H9 (cell line): ENCODE results near the gene TRIM26. TPM values are rescaled to one million over a fixed set of nuclear protein-coding genes. Genes with fewer than 3 reads are reported as not detected.

Experiments
- DNase-seq: peaks from one replicate; pipeline ENCODE4 v3.0.0-alpha.2; 2017
- H2AFZ ChIP-seq: one replicate; pipeline ENCODE4 v1.6.1; 2013; ENCODE audit warnings: mild to moderate bottlenecking, low read length, control low read depth, moderate library complexity
- H2AK5ac ChIP-seq: 2 replicates; pipeline ENCODE4 v1.6.1; 2013; ENCODE audit warnings: low read length, control low read depth, mixed read lengths; ENCODE audit not compliant: insufficient read length
- H2BK120ac ChIP-seq: one replicate; pipeline ENCODE4 v1.6.1; 2013; ENCODE audit warnings: low read depth, mild to moderate bottlenecking, low read length, control low read depth, inconsistent platforms; ENCODE audit not compliant: poor library complexity, severe bottlenecking
- H2BK12ac ChIP-seq: 2 replicates; pipeline ENCODE4 v1.6.1; 2013; ENCODE audit warnings: low read length, control low read depth, mixed read lengths, low read depth; ENCODE audit not compliant: insufficient read length
- H2BK15ac ChIP-seq: 2 replicates; pipeline ENCODE4 v1.6.1; 2013; ENCODE audit warnings: low read depth, low read length, control low read depth
- H2BK20ac ChIP-seq: one replicate; pipeline ENCODE4 v1.6.1; 2013; ENCODE audit warnings: low read depth, mild to moderate bottlenecking, low read length, control low read depth, inconsistent platforms; ENCODE audit not compliant: poor library complexity, severe bottlenecking
- H2BK5ac ChIP-seq: 2 replicates; pipeline ENCODE4 v1.6.1; 2013; ENCODE audit warnings: low read length, control low read depth, mixed read lengths; ENCODE audit not compliant: insufficient read length
- H3K14ac ChIP-seq: 2 replicates; pipeline ENCODE4 v1.6.1; 2013; ENCODE audit warnings: low read length, control low read depth; ENCODE audit not compliant: insufficient read depth
- H3K18ac ChIP-seq: 2 replicates; pipeline ENCODE4 v1.6.1; 2013; ENCODE audit warnings: low read depth, mild to moderate bottlenecking, mixed read lengths, low read length, control low read depth; ENCODE audit not compliant: insufficient read length
- H3K23ac ChIP-seq: 2 replicates; pipeline ENCODE4 v1.6.1; 2013; ENCODE audit warnings: low read length, control low read depth, mixed read lengths, low read depth; ENCODE audit not compliant: insufficient read length
- H3K23me2 ChIP-seq: 2 replicates; pipeline ENCODE4 v1.6.1; 2013; ENCODE audit warnings: low read depth, mild to moderate bottlenecking, mixed read lengths, low read length, control low read depth; ENCODE audit not compliant: insufficient read length, poor library complexity, severe bottlenecking
- H3K27ac ChIP-seq: 2 replicates; pipeline ENCODE4 v1.5.1; 2013; ENCODE audit warnings: low read length, control low read depth, mixed read lengths, low read depth; ENCODE audit not compliant: insufficient read length
- H3K27me3 ChIP-seq: 2 replicates; pipeline ENCODE4 v1.6.1; 2013; ENCODE audit warnings: low read length, control low read depth, inconsistent platforms; ENCODE audit not compliant: insufficient read depth
- H3K4ac ChIP-seq: 2 replicates; pipeline ENCODE4 v1.6.1; 2013; ENCODE audit warnings: low read depth, mild to moderate bottlenecking, control low read depth, inconsistent platforms, low read length, moderate library complexity
- H3K4me1 ChIP-seq: 2 replicates; pipeline ENCODE4 v1.6.1; 2013; ENCODE audit warnings: low read length, control low read depth, inconsistent platforms; ENCODE audit not compliant: insufficient read depth
- H3K4me2 ChIP-seq: 2 replicates; pipeline ENCODE4 v1.6.1; 2013; ENCODE audit warnings: low read length, control low read depth, mixed read lengths; ENCODE audit not compliant: insufficient read length, insufficient read depth
- H3K56ac ChIP-seq: 2 replicates; pipeline ENCODE4 v1.6.1; 2013; ENCODE audit warnings: low read depth, mild to moderate bottlenecking, mixed read lengths, low read length, control low read depth; ENCODE audit not compliant: insufficient read length
- H3K79me1 ChIP-seq: 2 replicates; pipeline ENCODE4 v1.6.1; 2013; ENCODE audit warnings: low read depth, mild to moderate bottlenecking, moderate library complexity, low read length, control low read depth, inconsistent platforms; ENCODE audit not compliant: insufficient read depth, poor library complexity, severe bottlenecking
- H3K79me2 ChIP-seq: 2 replicates; pipeline ENCODE4 v1.6.1; 2013; ENCODE audit warnings: low read length, control low read depth, inconsistent platforms; ENCODE audit not compliant: insufficient read depth
- H3K9ac ChIP-seq: 2 replicates; pipeline ENCODE4 v1.6.1; 2013; ENCODE audit warnings: low read length, control low read depth, mixed read lengths; ENCODE audit not compliant: insufficient read length; ENCODE audit errors: extremely low read depth
- H3K9me3 ChIP-seq: one replicate; pipeline ENCODE4 v1.6.1; 2013; ENCODE audit warnings: low read depth, low read length, inconsistent platforms; ENCODE audit not compliant: control insufficient read depth
- H3T11ph ChIP-seq: one replicate; pipeline ENCODE4 v1.6.1; 2013; ENCODE audit warnings: mild to moderate bottlenecking, low read length, control low read depth, inconsistent platforms
- H4K20me1 ChIP-seq: one replicate; pipeline ENCODE4 v1.6.1; 2013; ENCODE audit not compliant: control insufficient read depth, insufficient read length, insufficient read depth
- H4K5ac ChIP-seq: 2 replicates; pipeline ENCODE4 v1.6.1; 2013; ENCODE audit warnings: low read depth, mild to moderate bottlenecking, mixed read lengths, low read length, control low read depth; ENCODE audit not compliant: insufficient read length
- H4K8ac ChIP-seq: replicated peaks from 2 replicates; pipeline ENCODE4 v1.6.1; 2013; ENCODE audit warnings: low read length, control low read depth, mixed read lengths, low read depth; ENCODE audit not compliant: insufficient read length
- H4K91ac ChIP-seq: 2 replicates; pipeline ENCODE4 v1.6.1; 2013; ENCODE audit warnings: low read depth, mild to moderate bottlenecking, moderate library complexity, mixed read lengths, low read length, control low read depth; ENCODE audit not compliant: insufficient read length
- H3K27ac Mint-ChIP-seq, 3 experiments: 2 replicates in 2 of 3; 3 replicates in 1 of 3; pipeline ENCODE4 v1.8.0; 2020 to 2021; ENCODE audit warnings: mixed read lengths in 3 of 3, mild to moderate bottlenecking in 1 of 3, moderate library complexity in 1 of 3
- H3K27me3 Mint-ChIP-seq: 2 replicates; pipeline ENCODE4 v1.8.0; 2021; ENCODE audit warnings: low read depth, mild to moderate bottlenecking, moderate library complexity, mixed read lengths
- H3K36me3 Mint-ChIP-seq, 3 experiments: 2 replicates in 2 of 3; 3 replicates in 1 of 3; pipeline ENCODE4 v1.8.0; 2020 to 2021; ENCODE audit warnings: low read depth in 3 of 3, mixed read lengths in 3 of 3; ENCODE audit not compliant: insufficient read depth in 1 of 3
- H3K4me1 Mint-ChIP-seq, 2 experiments: 2 replicates each; pipeline ENCODE4 v1.8.0; 2020; ENCODE audit warnings: mixed read lengths in 2 of 2
- H3K4me3 Mint-ChIP-seq, 2 experiments: 2 replicates in 1 of 2; 3 replicates in 1 of 2; pipeline ENCODE4 v1.8.0; 2020 to 2021; ENCODE audit warnings: mild to moderate bottlenecking in 2 of 2, mixed read lengths in 2 of 2, moderate library complexity in 1 of 2
- H3K9me3 Mint-ChIP-seq, 2 experiments: 2 replicates in 1 of 2; 3 replicates in 1 of 2; pipeline ENCODE4 v1.8.0; 2020; ENCODE audit warnings: mild to moderate bottlenecking in 2 of 2, mixed read lengths in 2 of 2, moderate library complexity in 1 of 2
- WGBS: extraction: QIAGEN DNeasy Blood & Tissue Kit; methylation state at CpG from one replicate; pipeline ENCODE4 v1.1.7; 2013; ENCODE audit warnings: missing lambda C conversion rate, low lambda C conversion rate, mixed read lengths; ENCODE audit not compliant: insufficient read length; ENCODE audit errors: extremely low coverage; 5-methylcytosine and 5-hydroxymethylcytosine counted together
- total RNA-seq: library from RNA; stranded (reverse); gene quantifications from 2 replicates; pipeline ENCODE4 v1.2.1, GENCODE V29; 2021
- TF ChIP-seq, protein P1 (sequence below): fragments of 200-600 bp; sonication (generic); conservative IDR thresholded peaks from 3 replicates; pipeline ENCODE4 v1.8.0; 2021; ENCODE audit warnings: antibody characterized with exemption, mild to moderate bottlenecking

Gene TRIM26
- total RNA-seq, 1 experiment from 2014 or later = 35.8 TPM

- H2BK120ac ChIP-seq = no peak overlapping the region
- DNase-seq = no peak
- no peak overlapping the region for H3K14ac ChIP-seq
- H3K79me1 ChIP-seq = no peaks in the 10 kb centered on the region
- TF ChIP-seq, protein P1, sequence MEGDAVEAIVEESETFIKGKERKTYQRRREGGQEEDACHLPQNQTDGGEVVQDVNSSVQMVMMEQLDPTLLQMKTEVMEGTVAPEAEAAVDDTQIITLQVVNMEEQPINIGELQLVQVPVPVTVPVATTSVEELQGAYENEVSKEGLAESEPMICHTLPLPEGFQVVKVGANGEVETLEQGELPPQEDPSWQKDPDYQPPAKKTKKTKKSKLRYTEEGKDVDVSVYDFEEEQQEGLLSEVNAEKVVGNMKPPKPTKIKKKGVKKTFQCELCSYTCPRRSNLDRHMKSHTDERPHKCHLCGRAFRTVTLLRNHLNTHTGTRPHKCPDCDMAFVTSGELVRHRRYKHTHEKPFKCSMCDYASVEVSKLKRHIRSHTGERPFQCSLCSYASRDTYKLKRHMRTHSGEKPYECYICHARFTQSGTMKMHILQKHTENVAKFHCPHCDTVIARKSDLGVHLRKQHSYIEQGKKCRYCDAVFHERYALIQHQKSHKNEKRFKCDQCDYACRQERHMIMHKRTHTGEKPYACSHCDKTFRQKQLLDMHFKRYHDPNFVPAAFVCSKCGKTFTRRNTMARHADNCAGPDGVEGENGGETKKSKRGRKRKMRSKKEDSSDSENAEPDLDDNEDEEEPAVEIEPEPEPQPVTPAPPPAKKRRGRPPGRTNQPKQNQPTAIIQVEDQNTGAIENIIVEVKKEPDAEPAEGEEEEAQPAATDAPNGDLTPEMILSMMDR = no peak
- no peaks in the 10 kb centered on the region for H4K20me1 ChIP-seq
- no peaks in the 10 kb centered on the region for H3K9me3 ChIP-seq
- H4K91ac ChIP-seq = no peak overlapping the region
- no peak overlapping the region for H3K27ac ChIP-seq
- no peak overlapping the region for H3K4me2 ChIP-seq
- H2AFZ ChIP-seq = no peak overlapping the region
- Mint-ChIP-seq H3K4me3 (no peak overlapping the region), H3K36me3 (no peaks in the 10 kb centered on the region), H3K27ac (no peak overlapping the region), H3K4me1 (peaks cover 8 to 9% of the 10 kb centered on the region in 2 experiments), H3K27me3 (peaks cover 60% of the 10 kb centered on the region), H3K9me3 (no peaks in the 10 kb centered on the region)
- no peaks in the 10 kb centered on the region for H3K23me2 ChIP-seq
- no peak overlapping the region for H2BK15ac ChIP-seq
- H4K5ac ChIP-seq = no peak overlapping the region
- no peak overlapping the region for H3K23ac ChIP-seq
- H3T11ph ChIP-seq = no peak overlapping the region
- H2AK5ac ChIP-seq = no peak overlapping the region
- no peak overlapping the region for H2BK5ac ChIP-seq
- WGBS = no CpG with 5 or more reads among the region's 2 CpGs
- H3K27me3 ChIP-seq = no peaks in the 10 kb centered on the region
- H2BK12ac ChIP-seq = no peak overlapping the region
- H4K8ac ChIP-seq = no peak overlapping the region
- peaks cover 3% of the 10 kb centered on the region; the same call in 1 of the 2 replicates for H3K4me1 ChIP-seq
- no peaks in the 10 kb centered on the region for H3K79me2 ChIP-seq
- no peak overlapping the region for H3K56ac ChIP-seq
- no peak overlapping the region for H2BK20ac ChIP-seq
- no peak overlapping the region for H3K18ac ChIP-seq
- no peak overlapping the region for H3K4ac ChIP-seq
- no peak overlapping the region for H3K9ac ChIP-seq
Measured at GRCh38 chr6:30143780-30144179, 69.4 kb downstream of the TRIM26 start.
